Bronchial smooth muscle cell (primary cell): ENCODE measurements around the gene CHI3L1. TPM values are rescaled to one million over a fixed set of nuclear protein-coding genes. Genes with fewer than 3 reads are reported as not detected.

Experiments used
- total RNA-seq: library from RNA; depleted of rRNA; stranded (reverse); fragments of >200 nt; gene quantifications from 2 replicates; pipeline ENCODE4 v1.2.1, GENCODE V29; 2014

Gene CHI3L1
- total RNA-seq = 1.1 and 4.4 TPM in 2 replicates

DNA sequence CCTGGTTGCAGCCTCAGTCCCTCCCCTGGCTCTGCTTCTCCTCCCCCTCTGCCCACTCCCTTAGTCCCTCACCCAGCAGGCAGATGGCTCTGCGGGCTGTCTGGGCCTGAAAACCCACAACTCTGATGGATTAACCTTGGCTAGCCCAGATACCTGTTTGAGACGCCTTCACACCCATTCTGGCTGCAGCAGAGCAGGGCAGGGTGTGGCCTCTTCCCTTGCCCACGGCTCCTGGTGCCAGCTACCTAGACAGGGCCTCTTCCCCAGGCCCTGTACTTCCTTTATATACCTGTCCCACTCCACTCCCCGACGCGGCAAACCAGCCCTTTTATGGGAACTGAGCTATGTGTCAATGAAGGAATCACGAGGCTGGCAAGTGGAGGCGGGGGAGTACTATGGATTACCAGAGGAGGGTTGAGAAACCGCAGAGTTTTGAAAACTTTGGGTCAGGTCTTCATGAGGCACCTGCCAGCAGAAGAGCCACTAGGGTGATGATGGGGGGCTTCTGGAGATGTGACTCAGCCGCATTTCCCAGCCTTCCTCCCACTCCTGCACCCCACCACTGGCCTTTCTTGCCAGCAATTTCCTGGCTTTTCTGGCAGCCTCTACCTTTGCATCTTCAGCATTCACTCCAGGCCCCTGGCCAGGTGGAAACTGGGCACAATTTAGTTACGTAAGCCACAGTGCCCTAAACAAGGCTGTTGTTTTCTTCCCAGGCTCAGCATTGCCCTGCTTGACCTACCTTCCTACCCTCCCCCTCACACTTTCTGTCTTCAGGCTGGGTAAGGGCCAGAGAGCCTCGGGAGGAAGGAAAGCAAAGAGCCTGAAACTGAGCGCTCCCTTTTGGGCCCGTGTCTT, at the start of gene CHI3L1:
TSS of gene CHI3L1 (minus strand) at position 259 of the 858 bp plus-strand sequence. CDS start at position 178, 81 bp downstream.

DNA sequence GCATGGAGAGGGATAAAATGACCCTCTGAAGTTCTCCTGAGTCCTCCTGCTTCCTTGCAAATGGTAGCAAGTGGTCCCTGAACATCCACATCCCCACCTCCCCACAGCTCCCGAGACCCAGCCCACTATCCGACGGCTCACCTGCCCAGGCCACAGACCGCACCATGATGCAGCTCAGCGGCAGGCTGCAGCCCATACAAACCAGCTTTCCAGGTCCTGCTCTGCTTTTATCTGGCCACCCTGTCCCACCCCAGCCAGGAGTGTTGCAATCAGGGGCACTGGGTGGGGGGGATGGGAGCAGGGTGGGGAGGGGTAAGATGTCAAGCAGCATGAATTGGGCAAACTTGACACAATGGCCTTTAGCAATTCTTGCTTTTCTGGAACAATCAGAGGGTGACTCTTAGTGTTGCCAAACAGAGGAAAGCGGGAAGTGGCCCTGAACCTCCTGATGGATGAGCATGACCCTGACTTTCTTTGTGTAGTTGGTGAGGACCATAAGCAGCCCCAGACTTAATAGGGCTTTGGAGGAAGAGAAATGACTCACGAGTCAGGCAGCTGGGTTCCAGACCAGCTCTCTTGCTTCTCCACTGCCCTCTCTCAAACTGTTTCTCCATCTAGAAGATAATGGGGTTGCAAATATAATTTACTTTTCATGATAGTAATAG, 43.1 kb upstream of the CHI3L1 start, which contains the start of gene CHIT1:
TSS of gene CHIT1 (minus strand) at position 203 of the 665 bp plus-strand sequence. CDS start at position 166, 37 bp downstream.

DNA sequence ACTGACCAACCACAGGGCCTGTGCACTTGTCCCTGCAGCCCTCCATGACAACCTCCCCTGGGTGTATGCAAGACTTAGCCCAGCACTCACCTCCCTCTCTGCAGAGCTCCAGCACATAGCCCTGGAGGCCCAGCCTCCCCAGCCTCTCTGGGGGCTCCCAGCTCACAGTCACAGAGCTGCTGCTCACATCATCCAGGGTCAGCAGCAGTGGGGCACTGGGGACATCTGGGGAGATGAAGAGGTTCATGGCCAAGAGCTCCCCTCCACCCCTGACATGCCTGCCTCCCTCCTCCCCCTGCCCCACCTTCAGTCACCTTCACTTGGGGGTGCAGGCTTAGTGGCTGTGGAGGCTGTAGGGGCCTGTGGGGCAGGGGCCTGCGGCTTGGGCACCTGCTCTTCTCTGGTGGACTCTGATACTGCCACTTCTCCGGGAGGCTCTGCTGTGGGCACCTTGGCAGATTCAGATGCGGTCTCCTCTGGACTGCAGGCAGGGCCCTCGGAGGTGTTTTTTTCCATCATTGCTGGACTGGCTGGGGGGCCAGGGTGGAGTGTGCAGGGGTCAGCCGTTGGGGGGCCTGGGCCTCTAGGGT, 11.2 kb downstream of the CHI3L1 start, which contains the start of gene MYBPH:
TSS of gene MYBPH (minus strand) at position 590 of the 590 bp plus-strand sequence. CDS start at position 519, 71 bp downstream.

Other genes starting within 250 kb of the CHI3L1 start
- gene ADIPOR1, start 228.4 kb downstream of the CHI3L1 start, total RNA-seq = 59.9 and 93.7 TPM in 2 replicates
- 38.1 and 43.5 TPM in 2 replicates for gene CYB5R1, start 219.4 kb downstream of the CHI3L1 start, total RNA-seq
- gene TMEM183A, start 179.3 kb downstream of the CHI3L1 start, total RNA-seq = 68.1 and 86.4 TPM in 2 replicates
- 5.5 and 9.4 TPM in 2 replicates for gene PPFIA4, start 160.2 kb downstream of the CHI3L1 start, total RNA-seq
- 0.09 TPM in 1 of 2 replicates, not detected in the other for gene MYOG, start 100.7 kb downstream of the CHI3L1 start, total RNA-seq
- 3.2 and 24.5 TPM in 2 replicates for gene ADORA1, start 59.0 kb downstream of the CHI3L1 start, total RNA-seq
- gene MYBPH, start 10.9 kb downstream of the CHI3L1 start, total RNA-seq = 0.16 and 0.26 TPM in 2 replicates
- not detected in 2 replicates for gene CHIT1, start 43.0 kb upstream of the CHI3L1 start, total RNA-seq
- gene BTG2, start 118.8 kb upstream of the CHI3L1 start, total RNA-seq = 13.4 and 21.8 TPM in 2 replicates
- 3.6 and 20.5 TPM in 2 replicates for gene FMOD, start 164.4 kb upstream of the CHI3L1 start, total RNA-seq